Activated B cell treated with CpG ODN at 0.5 μM for 24 hours (primary cell): ENCODE measurements around the gene MSANTD3. TPM values are rescaled to one million over a fixed set of nuclear protein-coding genes. Genes with fewer than 3 reads are reported as not detected.

Experiments
- ATAC-seq: fragments of 200-7000 bp; cut with Tn5 transposase; one replicate; pipeline ENCODE4 v1.10.0; 2021; ENCODE audit warnings: low read depth, mild to moderate bottlenecking, moderate library complexity
- CTCF ChIA-PET: fragments of 350-600 bp; sonication (Branson Sonifier 250); formaldehyde crosslinking; loops from one replicate; lab custom pipeline; 2021; ENCODE audit warnings: antibody characterized with exemption; lab: Charles Lee
- POLR2A ChIA-PET: fragments of 350-600 bp; sonication (Branson Sonifier 250); formaldehyde crosslinking; loops from one replicate; lab custom pipeline; 2021; ENCODE audit warnings: antibody characterized with exemption; lab: Charles Lee
- DNase-seq: peaks from one replicate; pipeline ENCODE4 v3.0.0; 2022
- H3K27ac Mint-ChIP-seq: one replicate; pipeline ENCODE4 v1.8.0; 2020; ENCODE audit warnings: mixed read lengths
- H3K27me3 Mint-ChIP-seq: one replicate; pipeline ENCODE4 v1.8.0; 2021; ENCODE audit warnings: mixed read lengths
- H3K36me3 Mint-ChIP-seq: one replicate; pipeline ENCODE4 v1.8.0; 2021; ENCODE audit warnings: low read depth, mixed read lengths
- H3K4me1 Mint-ChIP-seq: one replicate; pipeline ENCODE4 v1.8.0; 2021; ENCODE audit warnings: mixed read lengths
- H3K4me3 Mint-ChIP-seq: one replicate; pipeline ENCODE4 v1.8.0; 2020; ENCODE audit warnings: mild to moderate bottlenecking, mixed read lengths
- H3K9me3 Mint-ChIP-seq: one replicate; pipeline ENCODE4 v1.8.0; 2020; ENCODE audit warnings: mixed read lengths
- CTCF ChIP-seq: fragments of 200-600 bp; IDR thresholded peaks from one replicate; pipeline ENCODE4 v1.8.0; 2022; ENCODE audit warnings: antibody characterized with exemption, mild to moderate bottlenecking
- intact Hi-C: fragments of 100-400 bp; cut with micrococcal nuclease; formaldehyde crosslinking; loops from one replicate; pipeline ENCODE4 v1.15.1; 2024
- total RNA-seq: library from RNA; stranded (reverse); gene quantifications from 2 replicates; pipeline ENCODE4 v1.2.3, GENCODE V29; 2022

Gene MSANTD3
- total RNA-seq, 1 donor from 2014 or later = 13.0 TPM

GRCh38 chr9:100478192-100478591, 51.2 kb downstream of the MSANTD3 start:
- no peaks in the 10 kb centered on the region for H3K36me3 Mint-ChIP-seq

GRCh38 chr9:100479820-100480219, 52.9 kb downstream of the MSANTD3 start:
- ChIA-PET POLR2A (no interaction called here), CTCF (no interaction called here)
- Mint-ChIP-seq H3K9me3 (peaks cover 7% of the 10 kb centered on the region), H3K27ac (no peak overlapping the region), H3K4me3 (no peak overlapping the region), H3K36me3 (no peaks in the 10 kb centered on the region), H3K4me1 (no peaks in the 10 kb centered on the region), H3K27me3 (peaks cover 26% of the 10 kb centered on the region)
- no peak for TF ChIP-seq CTCF
- DNase-seq (no peak), ATAC-seq (no peak)
- intact Hi-C loops = no loop called here

More at GRCh38 chr9:100478192-100478591, 51.2 kb downstream of the MSANTD3 start:
- ATAC-seq = no peak
- no peak for TF ChIP-seq CTCF
- ChIA-PET CTCF (no interaction called here), POLR2A (interaction anchor here (0.6 kb wide), 1 partner anchor 1439 kb away, joined by 3 read pairs; no protein-coding TSS in a partner anchor)
- DNase-seq = no peak
- intact Hi-C loops = no loop called here
- Mint-ChIP-seq H3K27me3 (peaks cover 33% of the 10 kb centered on the region), H3K4me1 (peaks cover 5% of the 10 kb centered on the region), H3K27ac (no peak overlapping the region), H3K4me3 (no peak overlapping the region), H3K9me3 (peaks cover 7% of the 10 kb centered on the region)

- no peak for TF ChIP-seq CTCF
- no peaks in the 10 kb centered on the region for H3K9me3 Mint-ChIP-seq
- ATAC-seq = no peak
- intact Hi-C loops = no loop called here
- H3K4me3 Mint-ChIP-seq = no peak overlapping the region
- DNase-seq = no peak
- ChIA-PET CTCF (no interaction called here), POLR2A (no interaction called here)
- H3K36me3 Mint-ChIP-seq = no peaks in the 10 kb centered on the region
- H3K27ac Mint-ChIP-seq = no peak overlapping the region
- no peaks in the 10 kb centered on the region for H3K4me1 Mint-ChIP-seq
- H3K27me3 Mint-ChIP-seq = peaks cover 6% of the 10 kb centered on the region
Observed at GRCh38 chr9:100485196-100485595, 58.3 kb downstream of the MSANTD3 start.

GRCh38 chr9:100486479-100487176, 59.7 kb downstream of the MSANTD3 start:
- no peaks in the 10 kb centered on the region for H3K4me1 Mint-ChIP-seq
- CTCF ChIA-PET = no interaction called here
- intact Hi-C loops = no loop called here
- no peak overlapping the region for H3K27ac Mint-ChIP-seq
- no peaks in the 10 kb centered on the region for H3K27me3 Mint-ChIP-seq
- POLR2A ChIA-PET = no interaction called here
- DNase-seq = no peak
- no peaks in the 10 kb centered on the region for H3K36me3 Mint-ChIP-seq
- no peak for TF ChIP-seq CTCF
- ATAC-seq = no peak
- H3K9me3 Mint-ChIP-seq = no peaks in the 10 kb centered on the region
- H3K4me3 Mint-ChIP-seq = no peak overlapping the region

GRCh38 chr9:100488177-100488576, 61.2 kb downstream of the MSANTD3 start:
- no peak overlapping the region for H3K27ac Mint-ChIP-seq

More at GRCh38 chr9:100488177-100488576, 61.2 kb downstream of the MSANTD3 start:
- DNase-seq (no peak), ATAC-seq (no peak)
- TF ChIP-seq CTCF = no peak
- no peaks in the 10 kb centered on the region for H3K9me3 Mint-ChIP-seq
- H3K4me1 Mint-ChIP-seq = no peaks in the 10 kb centered on the region
- POLR2A ChIA-PET = no interaction called here
- H3K4me3 Mint-ChIP-seq = no peak overlapping the region
- intact Hi-C loops = no loop called here
- no peaks in the 10 kb centered on the region for H3K27me3 Mint-ChIP-seq
- CTCF ChIA-PET = no interaction called here
- H3K36me3 Mint-ChIP-seq = no peaks in the 10 kb centered on the region
